ENCODE results near the gene ANKRD37.

Gene ANKRD37

GRCh38 chr4:185405296-185405999 is 8.8 kb downstream of the ANKRD37 start:
- in situ Hi-C loops (cut with MboI; ENCODE audit: low pct_unique_long_range_greater_than_20kb, low sequenced_read_pairs), result no loop called here
- DNase-seq, result no peak

- in situ Hi-C loops (cut with MboI; ENCODE audit: low pct_unique_long_range_greater_than_20kb, low sequenced_read_pairs), result no loop called here
- DNase-seq, result no peak
Measured at GRCh38 chr4:185408432-185408831, 11.8 kb downstream of the ANKRD37 start.

DNA sequence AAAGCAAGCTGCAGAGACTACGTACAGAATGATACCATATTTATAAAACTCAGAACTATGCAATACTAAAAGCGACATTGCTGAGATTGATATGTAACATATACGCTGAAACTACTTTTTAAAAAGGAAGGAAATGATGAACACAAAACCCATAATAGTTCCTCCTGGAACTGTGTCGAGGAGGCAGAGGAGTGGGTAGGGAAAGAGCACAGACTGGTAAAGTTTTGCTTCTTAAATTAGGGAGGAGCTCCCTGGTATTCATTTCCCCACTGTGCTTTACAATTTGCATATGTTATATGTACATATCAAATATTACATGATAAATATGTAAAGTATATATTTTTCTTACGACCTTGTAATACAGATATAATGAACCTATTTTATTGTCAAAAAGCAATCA is 15.2 kb downstream of the ANKRD37 start:
- in situ Hi-C loops (cut with MboI; ENCODE audit: low pct_unique_long_range_greater_than_20kb, low sequenced_read_pairs), result no loop called here
- no peak for DNase-seq

DNA sequence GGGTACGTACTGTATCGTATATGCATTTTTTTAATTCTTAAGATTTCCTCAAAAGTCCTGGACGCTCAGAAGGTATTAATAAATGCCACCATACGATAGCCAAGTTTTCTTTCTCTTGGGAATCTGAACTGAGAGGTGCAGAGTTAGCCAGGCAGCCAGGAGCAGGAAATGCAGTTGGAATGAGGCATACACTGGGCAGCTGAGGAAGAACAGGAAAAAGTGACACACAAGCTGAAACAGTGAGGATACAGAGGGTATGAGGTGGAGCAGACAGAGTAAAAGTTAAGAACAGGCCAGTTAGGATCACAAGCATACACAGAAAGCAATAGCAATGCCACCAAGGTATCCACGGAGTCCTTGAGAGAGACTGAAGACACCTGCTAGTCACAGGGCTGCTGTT is 15.8 kb downstream of the ANKRD37 start:
- DNase-seq, result no peak
- in situ Hi-C loops (cut with MboI; ENCODE audit: low pct_unique_long_range_greater_than_20kb, low sequenced_read_pairs), result no loop called here

DNA sequence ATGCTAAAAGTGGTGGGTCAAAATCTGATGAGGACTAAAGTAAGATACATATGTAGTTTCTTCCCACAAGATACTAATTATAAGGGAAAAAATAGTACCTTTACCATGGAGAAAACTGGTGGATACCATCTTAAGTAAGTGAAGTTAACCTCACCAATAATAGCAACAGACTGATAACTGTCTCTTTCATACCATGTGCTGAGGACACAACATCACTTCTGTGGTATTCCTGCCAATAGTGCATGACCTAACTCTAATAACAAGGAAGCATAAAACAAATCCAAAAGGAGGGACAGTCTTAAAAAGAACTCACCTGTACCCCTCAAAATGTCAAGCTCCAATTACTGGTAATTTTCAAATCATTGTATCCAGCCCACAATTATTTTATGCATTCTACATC is 20.3 kb downstream of the ANKRD37 start:
- DNase-seq, result no peak
- in situ Hi-C loops (cut with MboI; ENCODE audit: low pct_unique_long_range_greater_than_20kb, low sequenced_read_pairs), result no loop called here

- in situ Hi-C loops (cut with MboI; ENCODE audit: low pct_unique_long_range_greater_than_20kb, low sequenced_read_pairs), result no loop called here
- no peak for DNase-seq
Measured at GRCh38 chr4:185421366-185422124, 24.9 kb downstream of the ANKRD37 start.

DNA sequence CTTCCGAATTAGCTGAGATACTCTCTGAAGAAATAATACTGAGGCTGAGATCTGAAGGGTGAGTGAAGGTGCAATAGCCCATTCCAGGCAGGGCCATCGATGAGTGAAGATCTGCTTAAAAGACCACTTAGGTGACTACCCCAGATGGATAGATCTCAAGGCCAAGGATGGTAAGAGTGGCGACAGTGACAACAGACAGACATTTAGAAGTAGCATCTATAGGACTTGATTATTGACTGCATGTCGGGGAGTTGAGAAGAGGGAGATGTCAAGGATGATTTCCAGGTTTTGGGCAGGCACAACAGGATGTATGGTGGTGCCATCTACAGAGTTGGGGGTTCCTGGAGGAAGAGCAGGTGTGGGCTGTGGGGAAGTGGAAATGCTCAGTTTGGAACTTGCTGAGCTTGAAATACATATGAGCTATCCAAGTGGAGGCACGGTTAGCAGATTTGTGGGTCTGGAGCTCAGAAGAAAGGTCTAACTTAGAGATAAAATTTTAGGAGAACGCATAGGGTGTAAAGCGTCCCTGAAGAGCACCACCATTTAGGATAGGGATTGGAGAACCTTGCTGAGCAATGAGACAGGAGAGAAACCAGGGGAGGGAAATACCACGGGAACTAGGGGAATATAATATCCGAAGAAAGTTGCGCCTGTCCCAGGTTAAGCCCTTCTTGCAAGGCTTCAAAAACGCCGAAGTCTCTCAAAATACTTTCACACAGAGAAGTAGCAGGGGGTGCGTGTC is 28.4 kb downstream of the ANKRD37 start:
- in situ Hi-C loops (cut with MboI; ENCODE audit: low pct_unique_long_range_greater_than_20kb, low sequenced_read_pairs), result no loop called here
- no peak for DNase-seq

DNA sequence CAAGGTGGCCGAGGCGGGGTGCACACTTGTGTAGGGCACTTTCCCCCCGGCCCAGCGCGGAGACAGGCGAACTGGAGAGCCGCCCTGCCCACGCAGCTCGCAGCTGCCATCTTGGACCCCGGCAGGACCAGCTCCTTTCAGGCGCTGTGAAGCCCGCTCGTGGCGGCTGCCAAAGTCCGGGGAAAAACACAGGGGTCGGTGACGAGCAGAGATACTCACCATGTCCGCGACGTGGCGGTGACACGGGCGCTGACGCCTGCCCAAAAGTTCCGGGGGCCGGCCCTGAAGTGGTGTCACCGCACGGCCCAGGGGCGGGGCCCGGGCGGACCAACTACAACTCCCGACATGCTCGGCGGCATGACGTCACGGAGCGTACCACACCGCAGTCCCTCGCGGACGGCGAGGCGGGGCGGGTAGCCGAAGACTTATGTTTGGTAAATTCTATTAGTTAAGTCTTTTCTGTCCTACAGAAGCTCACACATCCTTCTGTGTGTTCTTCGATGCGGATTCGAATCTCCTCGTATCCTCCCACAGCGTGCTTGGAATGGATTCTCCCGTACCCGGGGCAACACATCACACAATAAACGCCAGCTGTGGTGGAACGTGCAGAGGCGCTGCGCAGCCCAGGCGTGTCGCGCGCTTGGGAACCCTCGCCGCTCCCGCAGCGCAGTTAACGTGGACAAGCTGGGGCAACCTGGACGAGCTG is 29.2 kb downstream of the ANKRD37 start, which contains the start of gene UFSP2:
Gene UFSP2, minus strand, starts transcription at position 318 of the 706 bp plus-strand sequence. Its CDS starts 96 bp downstream, at position 222.
- in situ Hi-C loops (cut with MboI; ENCODE audit: low pct_unique_long_range_greater_than_20kb, low sequenced_read_pairs), result no loop called here
- DNase-seq, result peak; percentile 94

- in situ Hi-C loops (cut with MboI; ENCODE audit: low pct_unique_long_range_greater_than_20kb, low sequenced_read_pairs), result no loop called here
- DNase-seq, result no peak
Measured at GRCh38 chr4:185426960-185427688, 30.5 kb downstream of the ANKRD37 start.

DNA sequence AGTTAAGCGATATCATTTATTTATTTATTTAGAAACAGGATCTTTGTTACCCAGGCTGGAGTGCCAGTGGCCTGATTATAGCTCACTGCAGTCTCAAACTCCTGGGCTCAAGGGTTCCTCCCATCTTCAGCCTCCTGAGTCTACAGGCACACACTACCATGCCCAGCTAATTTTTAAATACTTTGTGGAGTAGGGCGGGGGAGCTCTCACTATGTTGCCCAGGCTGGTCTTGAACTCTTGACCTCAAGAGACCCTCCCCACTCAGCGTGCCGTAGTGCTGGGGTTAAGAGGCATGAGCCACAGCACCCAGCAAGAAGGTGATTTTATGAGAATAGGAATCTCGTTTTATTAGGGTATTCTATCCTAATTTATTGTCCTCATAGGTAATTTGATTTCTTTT is 33.0 kb downstream of the ANKRD37 start:
- no peak for DNase-seq
- in situ Hi-C loops (cut with MboI; ENCODE audit: low pct_unique_long_range_greater_than_20kb, low sequenced_read_pairs), result no loop called here

GRCh38 chr4:185435466-185435865 is 38.8 kb downstream of the ANKRD37 start:
- DNase-seq, result no peak
- in situ Hi-C loops (cut with MboI; ENCODE audit: low pct_unique_long_range_greater_than_20kb, low sequenced_read_pairs), result no loop called here

- in situ Hi-C loops (cut with MboI; ENCODE audit: low pct_unique_long_range_greater_than_20kb, low sequenced_read_pairs), result no loop called here
- no peak for DNase-seq
Measured at GRCh38 chr4:185437809-185438208, 41.2 kb downstream of the ANKRD37 start.

GRCh38 chr4:185441479-185441878 is 44.8 kb downstream of the ANKRD37 start:
- in situ Hi-C loops (cut with MboI; ENCODE audit: low pct_unique_long_range_greater_than_20kb, low sequenced_read_pairs), result no loop called here
- no peak for DNase-seq

- in situ Hi-C loops (cut with MboI; ENCODE audit: low pct_unique_long_range_greater_than_20kb, low sequenced_read_pairs), result no loop called here
- DNase-seq, result no peak
Measured at GRCh38 chr4:185445209-185445608, 48.6 kb downstream of the ANKRD37 start.

Data from KBM-7 (cell line).